Mesothelial cell of epicardium (in vitro differentiated cells): ENCODE measurements around the gene KRTAP10-2. TPM values are rescaled to one million over a fixed set of nuclear protein-coding genes. Genes with fewer than 3 reads are reported as not detected.
A peak's percentile ranks its signal among the peaks of the same experiment; 100 is the strongest.

Experiments used
- DNase-seq, 2 experiments: peaks; one replicate each; pipeline ENCODE4 v3.0.0; 2021; ENCODE audit warnings: low spot score in 2 of 2; ENCODE audit not compliant: unreplicated experiment in 2 of 2
- H3K27ac Mint-ChIP-seq: 2 replicates; pipeline ENCODE4 v1.8.0; 2021; ENCODE audit warnings: mixed read lengths
- H3K27me3 Mint-ChIP-seq: 2 replicates; pipeline ENCODE4 v1.8.0; 2021; ENCODE audit warnings: low read depth, mixed read lengths
- H3K36me3 Mint-ChIP-seq: 2 replicates; pipeline ENCODE4 v1.8.0; 2021; ENCODE audit warnings: mixed read lengths
- H3K4me1 Mint-ChIP-seq: 2 replicates; pipeline ENCODE4 v1.8.0; 2021; ENCODE audit warnings: mixed read lengths
- H3K4me3 Mint-ChIP-seq: 2 replicates; pipeline ENCODE4 v1.8.0; 2021; ENCODE audit warnings: mild to moderate bottlenecking, moderate library complexity, mixed read lengths
- H3K9me3 Mint-ChIP-seq: 2 replicates; pipeline ENCODE4 v1.8.0; 2021; ENCODE audit warnings: mixed read lengths
- CTCF ChIP-seq: fragments of 200-600 bp; sonication (generic); IDR thresholded peaks from one replicate; pipeline ENCODE4 v1.5.0; 2021; ENCODE audit warnings: antibody characterized with exemption; ENCODE audit not compliant: unreplicated experiment
- total RNA-seq: library from RNA; stranded (reverse); gene quantifications from 3 replicates; pipeline ENCODE4 v1.2.1, GENCODE V29; 2021

Gene KRTAP10-2
- total RNA-seq, 1 donor from 2014 or later: not detected

GRCh38 chr21:44508711-44509445, 42.4 kb downstream of the KRTAP10-2 start:
- DNase-seq: no peak
- Mint-ChIP-seq H3K36me3 (peaks cover 4% of the 10 kb centered on the region), H3K4me3 (no peak overlapping the region), H3K9me3 (no peaks in the 10 kb centered on the region), H3K27me3 (no peaks in the 10 kb centered on the region), H3K27ac (no peak overlapping the region), H3K4me1 (no peaks in the 10 kb centered on the region)
- TF ChIP-seq CTCF: no peak

DNA sequence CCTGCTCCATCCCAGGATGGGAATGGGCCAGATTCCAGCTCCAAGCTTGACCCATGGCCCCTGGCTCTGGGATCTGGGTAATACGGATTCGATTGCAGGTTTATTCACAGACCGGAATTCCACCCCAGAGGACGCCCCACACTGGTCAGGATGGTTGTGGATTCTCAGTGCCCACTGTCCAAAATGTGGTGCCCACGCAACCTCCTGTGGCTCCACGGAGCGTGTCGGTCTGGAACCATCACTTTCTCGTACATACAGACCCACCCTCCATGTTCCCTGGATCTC, 42.9 kb downstream of the KRTAP10-2 start:
- Mint-ChIP-seq H3K9me3 (no peaks in the 10 kb centered on the region), H3K27ac (no peak overlapping the region), H3K27me3 (no peaks in the 10 kb centered on the region), H3K4me3 (no peak overlapping the region), H3K4me1 (no peaks in the 10 kb centered on the region), H3K36me3 (peaks cover 4% of the 10 kb centered on the region)
- DNase-seq: no peak
- TF ChIP-seq CTCF: no peak

DNA sequence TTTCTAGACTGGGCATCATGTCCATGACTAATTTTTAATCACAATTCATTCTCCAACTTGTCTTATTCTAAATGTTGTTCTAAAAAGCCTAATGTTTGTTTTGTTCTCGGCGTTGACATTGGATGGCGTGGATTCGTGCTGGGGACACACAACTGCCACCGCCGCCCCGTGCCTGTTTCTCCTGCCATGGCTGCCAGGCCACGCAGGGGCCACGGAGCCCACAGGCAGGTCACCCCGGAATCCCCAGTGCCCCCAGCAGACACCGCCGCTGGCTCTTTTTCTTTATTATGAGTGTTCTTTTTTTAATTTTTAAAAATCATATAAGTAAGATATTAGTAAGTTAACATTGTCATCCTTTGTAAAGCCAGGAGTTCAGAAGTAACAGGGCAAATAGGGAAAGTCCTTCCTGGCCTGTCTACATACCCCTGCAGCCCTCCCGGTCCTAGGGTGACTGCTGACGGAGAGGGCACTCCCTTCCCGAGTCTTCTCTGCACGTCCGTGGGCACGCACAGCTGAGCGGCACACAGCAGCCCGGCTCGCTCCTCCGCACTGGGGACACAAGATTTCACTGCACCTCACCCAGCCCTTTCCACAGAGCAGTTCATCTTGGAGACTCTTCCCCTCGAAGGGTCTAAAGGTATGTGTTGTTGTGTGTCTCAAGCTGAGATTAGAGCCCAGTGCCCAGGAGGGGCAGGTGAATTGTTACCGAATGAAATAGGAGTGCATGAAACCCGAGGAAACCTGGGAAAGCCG, 43.5 kb downstream of the KRTAP10-2 start:
- Mint-ChIP-seq H3K4me1 (no peaks in the 10 kb centered on the region), H3K27ac (no peak overlapping the region), H3K9me3 (no peaks in the 10 kb centered on the region), H3K36me3 (peaks cover 4% of the 10 kb centered on the region), H3K27me3 (no peaks in the 10 kb centered on the region), H3K4me3 (no peak overlapping the region)
- DNase-seq: no peak
- TF ChIP-seq CTCF: no peak

DNA sequence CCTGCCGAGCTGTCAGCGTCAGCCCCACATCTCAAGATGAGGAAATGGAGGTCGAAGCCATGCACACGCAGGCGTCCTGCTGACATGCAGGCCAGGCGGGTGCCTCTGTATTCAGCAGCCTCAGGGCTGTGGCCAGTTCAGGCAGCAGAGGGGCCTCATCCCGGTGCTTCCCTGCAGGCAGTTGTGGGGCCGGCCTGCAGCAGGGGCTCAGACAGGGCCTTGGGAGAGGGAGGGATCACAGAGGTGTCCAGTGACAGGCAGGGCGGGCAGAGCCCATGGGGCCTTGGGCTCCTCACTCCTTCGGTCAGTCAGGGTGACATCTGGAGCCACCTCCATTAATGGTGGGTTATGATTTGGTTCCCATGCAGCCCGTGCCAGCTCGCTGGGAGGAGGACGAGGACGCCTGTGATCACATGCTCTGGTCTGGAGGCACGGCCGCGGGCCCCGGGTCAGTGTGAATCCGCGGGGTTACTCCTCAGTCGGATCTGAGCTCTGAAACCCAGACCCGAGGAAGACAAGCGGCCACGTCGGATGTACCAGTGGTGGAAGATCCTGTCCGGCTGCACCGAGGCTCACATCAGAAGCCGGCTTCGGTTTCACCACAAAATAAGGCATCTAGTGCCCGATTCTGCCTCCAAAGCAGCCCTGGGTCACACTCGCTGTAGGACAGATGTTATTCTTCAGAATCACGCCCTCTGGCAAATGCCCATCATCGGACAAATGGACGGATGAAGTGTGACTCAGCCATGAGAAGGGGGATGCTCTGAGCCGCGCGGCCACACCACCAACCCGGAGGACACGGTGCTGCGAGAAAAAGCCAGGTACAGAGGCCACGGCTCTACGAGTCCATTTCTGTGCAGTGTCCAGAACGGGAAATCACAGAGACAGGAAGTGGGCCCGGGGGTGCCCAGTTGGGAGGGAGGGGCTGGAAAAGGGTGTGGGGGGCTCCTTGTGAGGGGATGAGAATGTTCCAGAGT, 44.7 kb downstream of the KRTAP10-2 start:
- Mint-ChIP-seq H3K27me3 (no peaks in the 10 kb centered on the region), H3K4me1 (no peaks in the 10 kb centered on the region), H3K4me3 (no peak overlapping the region), H3K27ac (no peak overlapping the region), H3K36me3 (peaks cover 4% of the 10 kb centered on the region), H3K9me3 (no peaks in the 10 kb centered on the region)
- no peak for TF ChIP-seq CTCF
- no peak for DNase-seq

DNA sequence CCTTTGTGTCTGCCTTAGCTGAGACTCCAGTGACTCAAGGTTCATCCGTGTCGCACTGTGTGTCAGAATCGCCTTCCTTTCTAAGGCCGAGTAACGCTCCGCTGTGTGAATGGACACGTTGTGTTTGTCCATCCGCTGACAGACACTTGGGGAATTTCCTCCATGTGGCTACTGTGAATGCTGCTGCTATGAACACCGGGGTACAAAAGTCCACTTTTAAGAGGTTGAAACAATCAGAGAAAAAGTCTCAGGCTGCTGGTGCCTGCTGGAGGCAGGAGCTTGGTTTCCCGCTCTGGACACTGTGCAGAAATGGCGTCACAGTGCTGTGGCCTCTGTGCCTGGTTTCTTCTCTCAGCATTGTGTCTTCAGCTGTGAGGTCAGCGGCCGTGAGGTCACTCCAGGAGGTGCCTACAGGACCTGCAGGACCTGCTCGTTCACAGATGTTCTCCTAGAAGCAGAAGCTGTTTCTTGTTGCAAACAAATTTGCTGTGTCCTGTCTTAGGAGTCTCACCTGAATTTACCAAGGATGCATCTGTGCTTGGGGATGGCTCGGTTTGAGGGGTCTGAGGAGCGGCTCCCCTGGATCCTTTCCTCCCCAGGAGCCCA, 45.5 kb downstream of the KRTAP10-2 start:
- no peak for DNase-seq
- Mint-ChIP-seq H3K4me1 (no peaks in the 10 kb centered on the region), H3K4me3 (no peak overlapping the region), H3K27ac (peak overlapping the region; percentile 30), H3K36me3 (peaks cover 4% of the 10 kb centered on the region), H3K27me3 (no peaks in the 10 kb centered on the region), H3K9me3 (no peaks in the 10 kb centered on the region)
- no peak for TF ChIP-seq CTCF
